ENCODE results near the gene KBTBD2.

DNA sequence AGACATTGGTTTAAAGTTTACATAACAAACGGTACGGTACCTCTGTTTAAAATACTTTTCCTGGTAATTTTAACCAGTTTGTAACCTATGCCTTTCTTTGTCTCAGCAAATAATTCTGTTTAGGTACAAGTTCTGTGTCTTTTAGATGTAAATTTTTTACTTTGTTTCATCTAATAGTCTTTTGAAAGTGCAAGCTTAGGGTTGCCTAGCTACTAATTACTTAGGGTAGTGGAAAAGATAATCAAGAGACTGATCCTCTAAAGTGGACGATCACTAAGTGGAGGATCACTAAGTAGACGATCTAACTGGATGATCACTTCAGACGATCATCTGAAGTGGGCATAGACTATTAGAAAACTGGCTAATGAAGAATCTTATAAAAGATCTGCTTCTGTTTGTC lies 49.6 kb upstream of the KBTBD2 start:
- TF ChIP-seq, protein P1, sequence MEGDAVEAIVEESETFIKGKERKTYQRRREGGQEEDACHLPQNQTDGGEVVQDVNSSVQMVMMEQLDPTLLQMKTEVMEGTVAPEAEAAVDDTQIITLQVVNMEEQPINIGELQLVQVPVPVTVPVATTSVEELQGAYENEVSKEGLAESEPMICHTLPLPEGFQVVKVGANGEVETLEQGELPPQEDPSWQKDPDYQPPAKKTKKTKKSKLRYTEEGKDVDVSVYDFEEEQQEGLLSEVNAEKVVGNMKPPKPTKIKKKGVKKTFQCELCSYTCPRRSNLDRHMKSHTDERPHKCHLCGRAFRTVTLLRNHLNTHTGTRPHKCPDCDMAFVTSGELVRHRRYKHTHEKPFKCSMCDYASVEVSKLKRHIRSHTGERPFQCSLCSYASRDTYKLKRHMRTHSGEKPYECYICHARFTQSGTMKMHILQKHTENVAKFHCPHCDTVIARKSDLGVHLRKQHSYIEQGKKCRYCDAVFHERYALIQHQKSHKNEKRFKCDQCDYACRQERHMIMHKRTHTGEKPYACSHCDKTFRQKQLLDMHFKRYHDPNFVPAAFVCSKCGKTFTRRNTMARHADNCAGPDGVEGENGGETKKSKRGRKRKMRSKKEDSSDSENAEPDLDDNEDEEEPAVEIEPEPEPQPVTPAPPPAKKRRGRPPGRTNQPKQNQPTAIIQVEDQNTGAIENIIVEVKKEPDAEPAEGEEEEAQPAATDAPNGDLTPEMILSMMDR (IDR thresholded peaks at IDR 0.05): no peak
- TF ChIP-seq POLR2A (IDR thresholded peaks at IDR 0.05) (no peak), POLR2AphosphoS5 (IDR thresholded peaks at IDR 0.05) (no peak)

Measured in stomach (tissue), 4 donors.